K562 (cell line): ENCODE data around the gene LRMDA.

Experiments
- EP300 ChIP-seq: IDR thresholded peaks from 2 replicates; pipeline ENCODE4 v1.6.1; 2012; ENCODE audit warnings: low read length, improper control_type of control experiment
- MCM3 ChIP-seq: fragments of 450-650 bp; IDR thresholded peaks from 2 replicates; pipeline ENCODE4 v1.6.1; 2016
- MXI1 ChIP-seq: IDR thresholded peaks from 2 replicates; pipeline ENCODE4 v1.6.1; 2011; ENCODE audit warnings: low read depth, mild to moderate bottlenecking, improper control_type of control experiment, low read length
- NCOA4 ChIP-seq: fragments of 450-650 bp; IDR thresholded peaks from 2 replicates; pipeline ENCODE4 v1.6.1; 2018; ENCODE audit warnings: mild to moderate bottlenecking; ENCODE audit not compliant: partially characterized antibody
- POLR2A ChIP-seq: fragments of 450-650 bp; conservative IDR thresholded peaks from 2 replicates; pipeline ENCODE4 v1.6.1; 2016
- RFX1 ChIP-seq: fragments of 450-650 bp; IDR thresholded peaks from 2 replicates; pipeline ENCODE4 v1.6.1; 2016; ENCODE audit warnings: mild to moderate bottlenecking, moderate library complexity
- TAF15 ChIP-seq: fragments of 200-400 bp; formaldehyde crosslinking; IDR thresholded peaks from 2 replicates; pipeline ENCODE4 v1.6.1; 2017; ENCODE audit warnings: mild to moderate bottlenecking, low read depth, low read length, moderate library complexity
- TCF7L2 ChIP-seq: fragments of 150-350 bp; IDR thresholded peaks from 2 replicates; pipeline ENCODE4 v1.6.1; 2016; ENCODE audit warnings: low read depth, mild to moderate bottlenecking, low read length, moderate library complexity
- TCFL5 ChIP-seq: fragments of 250-450 bp; sonication (Bioruptor Pico); conservative IDR thresholded peaks from 2 replicates; pipeline ENCODE4 v1.6.1; 2021; ENCODE audit warnings: mild to moderate bottlenecking, moderate library complexity, matching md5 sums
- TEAD4 ChIP-seq, 2 experiments: sonication (generic) in 1 of 2; formaldehyde crosslinking in 1 of 2; IDR thresholded peaks; 2 replicates each; pipeline versions ENCODE4 v1.6.1 to v1.8.0; 2012 to 2022; ENCODE audit warnings: borderline replicate concordance in 1 of 2, inconsistent platforms in 1 of 2, low read length in 1 of 2, mild to moderate bottlenecking in 1 of 2, missing genetic modification reagents in 1 of 2
- TF ChIP-seq, protein P1 (sequence below): IDR thresholded peaks from 2 replicates; pipeline ENCODE4 v1.6.1; 2016; ENCODE audit warnings: missing genetic modification characterization, missing compliant biosample characterization
- TF ChIP-seq, protein P2 (sequence below): sonication (generic); formaldehyde crosslinking; IDR thresholded peaks from 2 replicates; pipeline ENCODE4 v1.8.0; 2022; ENCODE audit warnings: mild to moderate bottlenecking, missing genetic modification reagents
- TF ChIP-seq, protein P3 (sequence below): sonication (generic); formaldehyde crosslinking; IDR thresholded peaks from 2 replicates; pipeline ENCODE4 v1.9.0; 2022; ENCODE audit warnings: mild to moderate bottlenecking, missing genetic modification reagents

DNA sequence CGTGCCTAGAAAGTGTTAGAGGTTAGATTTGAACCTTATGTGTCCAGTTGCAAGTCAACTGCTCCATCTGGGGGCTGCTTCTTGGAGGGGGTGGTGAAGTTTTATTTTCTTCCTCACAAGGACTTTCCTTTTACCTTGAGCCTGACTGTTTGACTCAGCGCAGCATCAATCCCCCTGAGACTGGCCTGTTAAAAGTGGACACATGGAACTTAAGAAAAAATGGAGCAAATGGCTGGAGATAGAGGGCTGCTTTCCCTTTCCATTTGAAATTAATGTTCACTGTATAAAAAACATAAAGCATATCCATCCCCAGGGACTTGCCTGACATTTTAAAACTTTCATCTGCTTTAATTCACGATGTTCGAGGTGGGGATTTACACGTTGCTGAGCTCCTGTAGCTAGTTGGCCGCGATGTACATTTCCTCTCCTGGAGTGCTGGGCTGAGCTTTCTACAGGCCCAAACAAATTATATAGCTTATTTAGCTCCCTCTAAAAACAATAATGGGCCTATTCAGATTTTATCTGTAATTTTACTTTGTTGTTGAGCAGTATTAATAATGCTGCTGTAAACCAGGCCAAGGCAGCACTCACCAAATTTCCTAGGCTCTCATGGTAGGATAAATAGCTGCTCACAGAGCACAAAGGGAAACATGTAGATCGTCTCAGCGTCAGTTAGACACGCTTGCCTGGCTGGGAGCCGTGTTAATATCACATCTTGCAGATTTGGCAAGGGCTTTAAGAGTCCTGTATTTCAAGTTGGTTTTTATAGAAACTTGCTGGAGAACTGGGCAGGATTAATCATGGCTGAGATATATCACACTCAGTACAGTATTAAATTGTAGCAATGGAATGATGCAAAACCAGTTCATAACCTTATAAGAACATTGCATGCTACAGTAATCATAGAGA is 251.5 kb downstream of the LRMDA start:
- TF ChIP-seq, protein P1, sequence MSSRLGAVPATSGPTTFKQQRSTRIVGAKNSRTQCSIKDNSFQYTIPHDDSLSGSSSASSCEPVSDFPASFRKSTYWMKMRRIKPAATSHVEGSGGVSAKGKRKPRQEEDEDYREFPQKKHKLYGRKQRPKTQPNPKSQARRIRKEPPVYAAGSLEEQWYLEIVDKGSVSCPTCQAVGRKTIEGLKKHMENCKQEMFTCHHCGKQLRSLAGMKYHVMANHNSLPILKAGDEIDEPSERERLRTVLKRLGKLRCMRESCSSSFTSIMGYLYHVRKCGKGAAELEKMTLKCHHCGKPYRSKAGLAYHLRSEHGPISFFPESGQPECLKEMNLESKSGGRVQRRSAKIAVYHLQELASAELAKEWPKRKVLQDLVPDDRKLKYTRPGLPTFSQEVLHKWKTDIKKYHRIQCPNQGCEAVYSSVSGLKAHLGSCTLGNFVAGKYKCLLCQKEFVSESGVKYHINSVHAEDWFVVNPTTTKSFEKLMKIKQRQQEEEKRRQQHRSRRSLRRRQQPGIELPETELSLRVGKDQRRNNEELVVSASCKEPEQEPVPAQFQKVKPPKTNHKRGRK (tag) = no peak
- TF ChIP-seq POLR2A (no peak), EP300 (no peak), TAF15 (no peak), TEAD4 (IDR thresholded peaks at IDR 0.05; ENCODE audit: low read length) (no peak), TEAD4 (CRISPR knock-in tag; IDR thresholded peaks at IDR 0.05; ENCODE audit: borderline replicate concordance) (no peak), TCFL5 (CRISPR knock-in tag) (no peak), NCOA4 (no peak), MCM3 (no peak), RFX1 (no peak), TCF7L2 (no peak), MXI1 (no peak)
- TF ChIP-seq, protein P2, sequence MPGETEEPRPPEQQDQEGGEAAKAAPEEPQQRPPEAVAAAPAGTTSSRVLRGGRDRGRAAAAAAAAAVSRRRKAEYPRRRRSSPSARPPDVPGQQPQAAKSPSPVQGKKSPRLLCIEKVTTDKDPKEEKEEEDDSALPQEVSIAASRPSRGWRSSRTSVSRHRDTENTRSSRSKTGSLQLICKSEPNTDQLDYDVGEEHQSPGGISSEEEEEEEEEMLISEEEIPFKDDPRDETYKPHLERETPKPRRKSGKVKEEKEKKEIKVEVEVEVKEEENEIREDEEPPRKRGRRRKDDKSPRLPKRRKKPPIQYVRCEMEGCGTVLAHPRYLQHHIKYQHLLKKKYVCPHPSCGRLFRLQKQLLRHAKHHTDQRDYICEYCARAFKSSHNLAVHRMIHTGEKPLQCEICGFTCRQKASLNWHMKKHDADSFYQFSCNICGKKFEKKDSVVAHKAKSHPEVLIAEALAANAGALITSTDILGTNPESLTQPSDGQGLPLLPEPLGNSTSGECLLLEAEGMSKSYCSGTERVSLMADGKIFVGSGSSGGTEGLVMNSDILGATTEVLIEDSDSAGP = no peak
- TF ChIP-seq, protein P3, sequence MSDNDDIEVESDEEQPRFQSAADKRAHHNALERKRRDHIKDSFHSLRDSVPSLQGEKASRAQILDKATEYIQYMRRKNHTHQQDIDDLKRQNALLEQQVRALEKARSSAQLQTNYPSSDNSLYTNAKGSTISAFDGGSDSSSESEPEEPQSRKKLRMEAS (CRISPR knock-in tag) = no peak
